Loucy (cell line): ENCODE results near the gene SCN5A.

Source experiments
- H2AFZ ChIP-seq: fragments of 200-600 bp; sonication (generic); 2 replicates; pipeline ENCODE4 v1.6.0; 2016; ENCODE audit warnings: antibody characterized with exemption, mild to moderate bottlenecking, low read length, moderate library complexity
- H3F3A ChIP-seq: fragments of 200-600 bp; 2 replicates; pipeline ENCODE4 v1.6.0; 2016; ENCODE audit warnings: antibody characterized with exemption, low read depth, mild to moderate bottlenecking
- H3K27me3 ChIP-seq: fragments of 200-600 bp; sonication (generic); 2 replicates; pipeline ENCODE4 v1.6.1; 2014; ENCODE audit warnings: low read length, mild to moderate bottlenecking; ENCODE audit not compliant: insufficient read depth, poor library complexity, severe bottlenecking
- H3K36me3 ChIP-seq: fragments of 200-600 bp; sonication (generic); 2 replicates; pipeline ENCODE4 v1.6.1; 2016; ENCODE audit warnings: low read length; ENCODE audit not compliant: insufficient read depth
- H3K4me1 ChIP-seq: fragments of 200-600 bp; sonication (generic); 2 replicates; pipeline ENCODE4 v1.5.1; 2014; ENCODE audit warnings: low read length, mild to moderate bottlenecking; ENCODE audit not compliant: insufficient read depth, poor library complexity, severe bottlenecking
- H3K4me2 ChIP-seq: fragments of 200-600 bp; sonication (generic); 2 replicates; pipeline ENCODE4 v1.6.0; 2014; ENCODE audit warnings: antibody characterized with exemption, low read length, low read depth, mild to moderate bottlenecking; ENCODE audit not compliant: poor library complexity, severe bottlenecking
- H3K4me3 ChIP-seq: fragments of 200-600 bp; sonication (generic); 2 replicates; pipeline ENCODE4 v1.5.1; 2014; ENCODE audit warnings: low read length, mild to moderate bottlenecking, mixed read lengths; ENCODE audit not compliant: poor library complexity, severe bottlenecking
- H3K79me2 ChIP-seq: fragments of 200-600 bp; sonication (generic); 2 replicates; pipeline ENCODE4 v1.6.1; 2014; ENCODE audit warnings: low read length; ENCODE audit not compliant: insufficient read depth
- H3K9ac ChIP-seq: fragments of 200-600 bp; sonication (generic); 2 replicates; pipeline ENCODE4 v1.6.0; 2014; ENCODE audit warnings: mild to moderate bottlenecking, low read depth, low read length, moderate library complexity; ENCODE audit not compliant: poor library complexity, severe bottlenecking
- H3K9me2 ChIP-seq: fragments of 200-600 bp; sonication (generic); replicated peaks from 2 replicates; pipeline ENCODE4 v1.6.1; 2016; ENCODE audit warnings: low read depth, low read length, mixed read lengths
- H3K9me3 ChIP-seq: fragments of 200-600 bp; sonication (generic); 2 replicates; pipeline ENCODE4 v1.6.1; 2014; ENCODE audit warnings: mild to moderate bottlenecking, antibody characterized with exemption, low read length, low read depth; ENCODE audit not compliant: insufficient read depth
- H4K20me1 ChIP-seq: fragments of 200-600 bp; sonication (generic); 2 replicates; pipeline ENCODE4 v1.6.0; 2014; ENCODE audit warnings: antibody characterized with exemption, low read length, mild to moderate bottlenecking; ENCODE audit not compliant: insufficient read depth, poor library complexity, severe bottlenecking
- CTCF ChIP-seq: fragments of 200-600 bp; sonication (generic); conservative IDR thresholded peaks from 2 replicates; pipeline ENCODE4 v1.5.1; 2014; ENCODE audit warnings: mild to moderate bottlenecking, antibody characterized with exemption, low read length
- EZH2phosphoT487 ChIP-seq: fragments of 200-600 bp; IDR thresholded peaks from 2 replicates; pipeline ENCODE4 v1.6.1; 2018; ENCODE audit warnings: antibody characterized with exemption, mild to moderate bottlenecking, moderate library complexity, borderline replicate concordance

SCN5A gene

GRCh38 chr3:38696034-38696433 lies 46.5 kb upstream of the SCN5A start:
- Histone ChIP-seq H3K4me2 (no peak overlapping the region), H3F3A (no peaks in the 10 kb centered on the region), H3K4me3 (no peak overlapping the region), H3K9me2 (no peaks in the 10 kb centered on the region), H3K27me3 (no peaks in the 10 kb centered on the region), H3K4me1 (no peaks in the 10 kb centered on the region), H3K9ac (no peak overlapping the region), H3K36me3 (no peaks in the 10 kb centered on the region), H3K79me2 (no peaks in the 10 kb centered on the region), H2AFZ (no peak overlapping the region), H4K20me1 (no peaks in the 10 kb centered on the region), H3K9me3 (no peaks in the 10 kb centered on the region)
- TF ChIP-seq EZH2phosphoT487, result no peak
- no peak for TF ChIP-seq CTCF

GRCh38 chr3:38690185-38690584 lies 40.7 kb upstream of the SCN5A start:
- H3K9ac ChIP-seq, result no peak overlapping the region
- H3K4me2 ChIP-seq, result no peak overlapping the region
- H2AFZ ChIP-seq, result no peak overlapping the region
- H3F3A ChIP-seq, result no peaks in the 10 kb centered on the region
- TF ChIP-seq CTCF, result no peak
- TF ChIP-seq EZH2phosphoT487, result no peak
- no peaks in the 10 kb centered on the region for H3K36me3 ChIP-seq
- H3K9me2 ChIP-seq, result no peaks in the 10 kb centered on the region
- no peaks in the 10 kb centered on the region for H3K9me3 ChIP-seq
- no peaks in the 10 kb centered on the region for H3K4me1 ChIP-seq
- H4K20me1 ChIP-seq, result no peaks in the 10 kb centered on the region
- H3K4me3 ChIP-seq, result no peak overlapping the region
- no peaks in the 10 kb centered on the region for H3K27me3 ChIP-seq
- no peaks in the 10 kb centered on the region for H3K79me2 ChIP-seq

- H3K4me1 ChIP-seq, result no peaks in the 10 kb centered on the region
- no peak overlapping the region for H3K4me2 ChIP-seq
- no peak for TF ChIP-seq CTCF
- TF ChIP-seq EZH2phosphoT487, result no peak
- H3K9ac ChIP-seq, result no peak overlapping the region
- H3K4me3 ChIP-seq, result no peak overlapping the region
- no peaks in the 10 kb centered on the region for H3F3A ChIP-seq
- no peaks in the 10 kb centered on the region for H3K9me3 ChIP-seq
- H2AFZ ChIP-seq, result no peak overlapping the region
- H3K79me2 ChIP-seq, result no peaks in the 10 kb centered on the region
- H3K9me2 ChIP-seq, result no peaks in the 10 kb centered on the region
- no peaks in the 10 kb centered on the region for H3K27me3 ChIP-seq
- H3K36me3 ChIP-seq, result no peaks in the 10 kb centered on the region
- H4K20me1 ChIP-seq, result no peaks in the 10 kb centered on the region
These were observed 40.3 kb upstream of the SCN5A start for GRCh38 chr3:38689774-38690173.
